ENCODE results near the gene WDR5.

GRCh38 chr9:134182554-134183085 is 46.7 kb downstream of the WDR5 start:
- TF ChIP-seq CTCF (IDR thresholded peaks at IDR 0.05) (no peak), POLR2A (IDR thresholded peaks at IDR 0.05) (no peak), POLR2AphosphoS5 (IDR thresholded peaks at IDR 0.05) (no peak)
